Activated T-cell treated with anti-CD3 and anti-CD28 coated beads for 4 hours (primary cell): Measurements from ENCODE around the gene PRMT5.

Experiments used
- DNase-seq: peaks from one replicate; pipeline ENCODE4 v3.0.0-alpha.2; 2020

The PRMT5 gene

GRCh38 chr14:22895402-22895801 is 33.8 kb downstream of the PRMT5 start:
- DNase-seq: no peak

GRCh38 chr14:22893706-22894105 is 35.5 kb downstream of the PRMT5 start:
- DNase-seq: no peak

- no peak for DNase-seq
These were observed 36.7 kb downstream of the PRMT5 start for GRCh38 chr14:22892488-22892887.

- no peak for DNase-seq
These were observed 38.8 kb downstream of the PRMT5 start for GRCh38 chr14:22890416-22890815.

- DNase-seq: no peak
These were observed 40.5 kb downstream of the PRMT5 start for GRCh38 chr14:22888662-22889061.

GRCh38 chr14:22887990-22888378 is 41.2 kb downstream of the PRMT5 start:
- DNase-seq: peak; percentile 63

GRCh38 chr14:22887260-22887989 is 41.8 kb downstream of the PRMT5 start:
- DNase-seq: no peak

GRCh38 chr14:22886500-22887259 is 42.5 kb downstream of the PRMT5 start:
- peak; percentile 51 for DNase-seq

- DNase-seq: no peak
These were observed 43.2 kb downstream of the PRMT5 start for GRCh38 chr14:22885975-22886374.

GRCh38 chr14:22884738-22885523 is 44.2 kb downstream of the PRMT5 start:
- DNase-seq: no peak

GRCh38 chr14:22884076-22884737 is 45.0 kb downstream of the PRMT5 start:
- DNase-seq: no peak

GRCh38 chr14:22883173-22883976 is 45.8 kb downstream of the PRMT5 start, which contains the start of gene REM2:
Gene REM2, plus strand, starts transcription at chr14:22883222. Its CDS starts 66 bp downstream, at chr14:22883288.
- DNase-seq: no peak

- DNase-seq: peak; percentile 58
These were observed 46.5 kb downstream of the PRMT5 start for GRCh38 chr14:22882529-22883172.

- no peak for DNase-seq
These were observed 47.1 kb downstream of the PRMT5 start for GRCh38 chr14:22882064-22882463.

- DNase-seq: no peak
These were observed 50.6 kb downstream of the PRMT5 start for GRCh38 chr14:22878271-22879246.

- no peak for DNase-seq
These were observed 52.1 kb downstream of the PRMT5 start for GRCh38 chr14:22877000-22877501.

GRCh38 chr14:22875748-22876319 is 53.3 kb downstream of the PRMT5 start:
- no peak for DNase-seq

GRCh38 chr14:22875003-22875747 is 54.0 kb downstream of the PRMT5 start:
- no peak for DNase-seq
